ENCODE results near the gene SNX17.
"Not testable (repeated sequence)": the region's sequence is repeated elsewhere in the genome, so short reads cannot be mapped to it uniquely, and the experiment has no call there.

- not testable (repeated sequence) for TF ChIP-seq CTCF (conservative IDR thresholded peaks at IDR 0.05 in 1 of 2, IDR thresholded peaks at IDR 0.05 in 1 of 2; ENCODE audit: low read depth in 1 of 2, low read length in 2 of 2); EZH2 (IDR thresholded peaks at IDR 0.05; ENCODE audit: low read length, missing control alignments)
Observed at GRCh38 chr2:27353386-27353761, 17.0 kb upstream of the SNX17 start.
